ENCODE measurements around the gene KSR1. TPM values are rescaled to one million over a fixed set of nuclear protein-coding genes. Genes with fewer than 3 reads are reported as not detected.

KSR1 gene
- total RNA-seq, 1 donor from 2014 or later, result 114 TPM

DNA sequence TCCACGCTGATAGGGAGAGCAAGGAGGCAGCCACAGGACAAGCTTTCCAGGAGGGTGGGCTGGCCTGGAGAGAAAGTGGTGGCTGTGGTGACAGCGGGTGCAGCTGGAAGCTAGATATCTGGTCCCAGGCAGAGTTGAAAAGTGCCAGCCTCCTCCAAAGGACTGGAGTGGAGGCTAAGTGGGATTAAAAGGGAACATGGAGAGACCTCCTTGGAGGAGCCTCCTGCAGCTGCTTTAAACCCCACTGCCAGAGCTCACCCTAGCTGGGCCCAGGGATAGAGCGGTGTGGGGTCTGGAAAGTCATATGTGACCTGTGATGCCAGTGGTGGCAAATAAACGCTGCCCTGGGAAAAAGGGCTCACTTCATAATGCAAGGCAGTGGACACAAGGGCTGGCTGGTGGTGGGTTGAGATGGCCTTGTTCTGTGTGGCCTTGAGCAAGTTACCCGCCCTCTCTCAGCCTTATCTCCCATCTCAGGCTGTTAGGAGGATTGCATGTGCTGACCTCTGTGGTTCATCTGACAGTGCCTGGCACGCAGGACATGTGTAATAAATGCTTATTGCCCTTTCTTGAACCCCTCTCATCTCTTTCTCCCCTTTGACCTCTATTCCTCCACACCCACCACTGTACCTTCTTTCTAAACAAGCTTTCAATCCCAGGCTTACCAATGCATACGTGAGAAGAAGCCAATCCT lies 113.8 kb downstream of the KSR1 start:
- Mint-ChIP-seq H3K4me1 (no peaks in the 10 kb centered on the region), H3K36me3 (ENCODE audit: low read depth) (no peaks in the 10 kb centered on the region), H3K27me3 (no peaks in the 10 kb centered on the region), H3K4me3 (no peak overlapping the region), H3K9me3 (no peaks in the 10 kb centered on the region), H3K27ac (no peak overlapping the region)
- no peak for TF ChIP-seq CTCF (IDR thresholded peaks at IDR 0.05)
- intact Hi-C loops (cut with micrococcal nuclease), result loop anchor here (2.0 kb wide), 1 partner anchor 31 kb away; no protein-coding TSS in a partner anchor
- ATAC-seq (ENCODE audit: low read depth) (no peak), DNase-seq (no peak)
- ChIA-PET POLR2A (no interaction called here), CTCF (interaction anchor here (3.3 kb wide), 1 partner anchor 30 kb away, joined by 18 read pairs; no protein-coding TSS in a partner anchor)

DNA sequence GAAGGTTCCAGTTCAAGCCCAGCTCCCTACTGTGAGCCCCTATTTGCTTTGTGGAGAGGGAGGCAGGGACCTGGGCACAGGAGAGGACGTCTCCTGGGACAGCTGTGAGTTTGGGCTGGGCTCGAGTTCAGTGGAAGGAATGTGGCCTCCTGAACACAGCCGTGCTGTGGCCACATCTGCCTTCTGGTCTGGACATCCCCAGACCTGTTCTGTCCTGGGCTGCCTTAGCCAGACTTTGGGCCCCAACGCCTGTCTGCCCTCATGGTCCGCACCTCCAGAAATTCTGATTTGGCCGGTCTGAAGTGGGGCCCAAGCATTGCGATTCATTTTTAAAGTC lies 114.3 kb downstream of the KSR1 start:
- DNase-seq (no peak), ATAC-seq (ENCODE audit: low read depth) (no peak)
- POLR2A ChIA-PET, result no interaction called here
- no peak overlapping the region for H3K27ac Mint-ChIP-seq
- CTCF ChIA-PET, result interaction anchor here (3.3 kb wide), 1 partner anchor 29 kb away, joined by 18 read pairs; no protein-coding TSS in a partner anchor
- intact Hi-C loops (cut with micrococcal nuclease), result no loop called here
- no peaks in the 10 kb centered on the region for H3K9me3 Mint-ChIP-seq
- no peaks in the 10 kb centered on the region for H3K4me1 Mint-ChIP-seq
- H3K36me3 Mint-ChIP-seq (ENCODE audit: low read depth), result no peaks in the 10 kb centered on the region
- no peaks in the 10 kb centered on the region for H3K27me3 Mint-ChIP-seq
- H3K4me3 Mint-ChIP-seq, result no peak overlapping the region
- no peak for TF ChIP-seq CTCF (IDR thresholded peaks at IDR 0.05)

GRCh38 chr17:27571563-27572352 lies 115.5 kb downstream of the KSR1 start:
- intact Hi-C loops (cut with micrococcal nuclease), result no loop called here
- Mint-ChIP-seq H3K27me3 (no peaks in the 10 kb centered on the region), H3K27ac (no peak overlapping the region), H3K4me1 (no peaks in the 10 kb centered on the region), H3K9me3 (no peaks in the 10 kb centered on the region), H3K36me3 (ENCODE audit: low read depth) (peaks cover under 1% of the 10 kb centered on the region), H3K4me3 (no peak overlapping the region)
- CTCF ChIA-PET, result no interaction called here
- POLR2A ChIA-PET, result no interaction called here
- ATAC-seq (ENCODE audit: low read depth), result no peak
- no peak for DNase-seq
- no peak for TF ChIP-seq CTCF (IDR thresholded peaks at IDR 0.05)

DNA sequence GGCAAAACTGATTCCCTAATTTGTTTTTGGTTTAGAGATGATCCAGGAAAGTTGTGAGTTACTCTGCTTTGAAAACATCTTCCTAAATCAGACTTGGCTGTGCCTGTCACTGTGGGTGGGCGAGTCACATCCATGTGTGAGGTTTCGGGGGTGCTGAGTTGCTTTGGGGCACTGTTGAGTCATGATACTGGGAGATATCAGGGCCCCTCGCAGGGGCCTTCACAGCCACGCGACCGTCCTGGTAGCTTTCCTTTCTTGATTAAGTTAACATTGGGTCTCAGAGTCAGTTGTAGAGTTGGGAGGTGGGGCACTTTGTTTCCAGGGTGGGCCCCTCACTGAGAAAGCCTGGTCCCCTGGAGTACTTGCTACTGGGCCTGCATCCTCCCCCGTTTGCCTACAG lies 116.4 kb downstream of the KSR1 start:
- H3K27ac Mint-ChIP-seq, result no peak overlapping the region
- DNase-seq (no peak), ATAC-seq (ENCODE audit: low read depth) (no peak)
- POLR2A ChIA-PET, result no interaction called here
- intact Hi-C loops (cut with micrococcal nuclease), result no loop called here
- no peak for TF ChIP-seq CTCF (IDR thresholded peaks at IDR 0.05)
- CTCF ChIA-PET, result no interaction called here
- no peaks in the 10 kb centered on the region for H3K9me3 Mint-ChIP-seq
- H3K27me3 Mint-ChIP-seq, result no peaks in the 10 kb centered on the region
- H3K4me1 Mint-ChIP-seq, result no peaks in the 10 kb centered on the region
- H3K36me3 Mint-ChIP-seq (ENCODE audit: low read depth), result peaks cover 2% of the 10 kb centered on the region
- no peak overlapping the region for H3K4me3 Mint-ChIP-seq

DNA sequence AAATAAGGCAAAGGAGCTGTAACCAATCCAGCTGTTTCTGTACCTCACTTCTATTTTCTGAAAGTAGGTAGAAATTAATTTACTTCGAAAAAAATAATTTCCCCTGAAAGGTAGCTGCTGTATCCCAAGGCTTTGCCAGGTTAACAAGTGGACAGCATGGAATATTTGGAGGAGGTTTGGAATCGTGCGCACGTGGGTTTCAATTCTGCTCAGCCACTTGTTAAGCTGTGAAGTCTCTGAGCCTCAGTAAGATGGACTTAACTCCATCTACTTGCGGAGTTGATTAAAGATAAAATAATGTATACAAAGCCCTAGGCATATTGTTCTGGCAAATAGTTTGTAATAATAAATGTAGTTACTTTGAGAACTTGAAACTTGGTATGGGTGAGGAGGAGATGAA lies 117.3 kb downstream of the KSR1 start:
- H3K36me3 Mint-ChIP-seq (ENCODE audit: low read depth), result peaks cover 7% of the 10 kb centered on the region
- no peaks in the 10 kb centered on the region for H3K9me3 Mint-ChIP-seq
- TF ChIP-seq CTCF (IDR thresholded peaks at IDR 0.05), result no peak
- DNase-seq, result no peak
- H3K27ac Mint-ChIP-seq, result no peak overlapping the region
- no peaks in the 10 kb centered on the region for H3K27me3 Mint-ChIP-seq
- ChIA-PET CTCF (interaction anchor here (1.1 to 1.7 kb wide), 2 partner anchors 26 to 78 kb away, joined by 3 to 6 read pairs; no protein-coding TSS in a partner anchor), POLR2A (no interaction called here)
- intact Hi-C loops (cut with micrococcal nuclease), result no loop called here
- ATAC-seq (ENCODE audit: low read depth), result no peak
- H3K4me1 Mint-ChIP-seq, result peaks cover 3% of the 10 kb centered on the region
- no peak overlapping the region for H3K4me3 Mint-ChIP-seq
